BLaER1 (cell line): ENCODE data around the gene FCHO2.

ENCODE experiments used
- H3K27ac ChIP-seq: shearing (Covaris generic); formaldehyde crosslinking; 2 replicates; pipeline ENCODE4 v1.8.1; 2022
- H3K27me3 ChIP-seq: shearing (Covaris generic); formaldehyde crosslinking; 2 replicates; pipeline ENCODE4 v1.8.1; 2022
- H3K36me3 ChIP-seq: shearing (Covaris generic); formaldehyde crosslinking; 2 replicates; pipeline ENCODE4 v1.8.1; 2022
- H3K4me1 ChIP-seq: shearing (Covaris generic); formaldehyde crosslinking; 2 replicates; pipeline ENCODE4 v1.8.1; 2022
- H3K4me2 ChIP-seq: shearing (Covaris generic); formaldehyde crosslinking; 2 replicates; pipeline ENCODE4 v1.8.1; 2022
- H3K4me3 ChIP-seq: shearing (Covaris generic); formaldehyde crosslinking; 2 replicates; pipeline ENCODE4 v1.8.1; 2022
- H3K9ac ChIP-seq: shearing (Covaris generic); formaldehyde crosslinking; 2 replicates; pipeline ENCODE4 v1.8.1; 2022
- H3K9me3 ChIP-seq: shearing (Covaris generic); formaldehyde crosslinking; 2 replicates; pipeline ENCODE4 v1.8.1; 2022
- H4K20me1 ChIP-seq: shearing (Covaris generic); formaldehyde crosslinking; 2 replicates; pipeline ENCODE4 v1.8.1; 2022
- Cebpa-rat ChIP-seq: shearing (Covaris generic); IDR thresholded peaks from 2 replicates; pipeline ENCODE4 v1.8.1; 2022

FCHO2 gene

DNA sequence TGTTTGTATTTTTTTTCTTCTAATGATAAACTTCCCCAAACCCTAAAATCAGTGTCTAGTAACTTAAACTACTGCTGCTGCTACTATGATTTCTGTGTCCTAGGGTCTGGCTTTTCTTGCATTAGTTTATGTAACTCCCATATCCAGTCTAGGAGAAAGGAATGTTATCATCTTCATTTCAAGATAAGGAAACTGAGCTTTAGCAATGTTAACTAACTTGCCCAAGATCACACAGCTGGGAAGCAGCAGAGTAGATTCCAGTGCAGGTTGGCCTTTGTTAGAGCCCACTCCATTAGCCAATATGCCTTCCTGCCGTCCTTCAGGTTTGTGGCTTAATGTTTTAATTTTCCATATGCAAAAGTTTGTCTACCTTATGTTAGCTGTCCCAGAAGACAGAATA is 175.0 kb downstream of the FCHO2 start:
- H3K9ac ChIP-seq, result no peak overlapping the region
- H3K27ac ChIP-seq, result no peak overlapping the region
- no peaks in the 10 kb centered on the region for H3K4me1 ChIP-seq
- no peak overlapping the region for H3K4me3 ChIP-seq
- no peaks in the 10 kb centered on the region for H4K20me1 ChIP-seq
- no peak overlapping the region for H3K4me2 ChIP-seq
- H3K9me3 ChIP-seq, result no peaks in the 10 kb centered on the region
- H3K27me3 ChIP-seq, result no peaks in the 10 kb centered on the region
- TF ChIP-seq Cebpa-rat, result no peak
- H3K36me3 ChIP-seq, result no peaks in the 10 kb centered on the region

DNA sequence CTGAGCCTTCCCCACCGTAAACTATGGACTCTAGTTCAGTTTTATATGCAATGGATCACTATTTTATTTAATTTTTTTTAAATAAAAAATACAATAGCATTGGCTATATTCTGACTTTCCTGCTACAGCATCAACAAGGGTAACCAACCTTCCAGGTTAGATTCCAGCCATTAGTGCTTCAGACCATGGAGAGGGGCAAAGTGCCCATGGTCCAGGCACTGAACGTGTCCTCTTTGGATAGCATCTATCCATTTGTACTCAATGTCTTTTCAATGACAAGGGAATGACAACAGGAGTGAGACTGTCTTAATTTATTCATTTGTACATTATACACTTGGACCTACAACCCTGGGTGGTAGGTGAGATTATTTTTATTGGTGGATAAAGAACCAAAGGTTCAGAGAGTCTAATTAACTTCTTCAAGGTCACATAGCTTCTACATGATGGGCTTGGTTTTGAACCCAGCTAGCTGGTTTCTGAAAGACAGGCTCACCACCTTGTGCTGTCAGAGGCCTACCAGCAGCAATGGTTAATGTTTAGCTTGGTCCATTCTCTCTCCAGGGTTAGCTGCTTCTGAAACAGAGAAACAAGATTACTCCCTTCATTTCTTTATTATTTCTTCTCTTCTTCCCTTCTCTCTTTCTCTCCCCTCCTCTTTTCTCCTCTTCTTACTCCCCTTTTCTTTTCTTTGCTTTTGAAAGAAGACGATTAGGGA is 176.0 kb downstream of the FCHO2 start:
- Histone ChIP-seq H3K4me3 (no peak overlapping the region), H3K36me3 (no peaks in the 10 kb centered on the region), H3K4me1 (no peaks in the 10 kb centered on the region), H3K27me3 (no peaks in the 10 kb centered on the region), H3K9ac (no peak overlapping the region), H3K4me2 (no peak overlapping the region), H4K20me1 (no peaks in the 10 kb centered on the region), H3K27ac (no peak overlapping the region), H3K9me3 (no peaks in the 10 kb centered on the region)
- TF ChIP-seq Cebpa-rat, result no peak

DNA sequence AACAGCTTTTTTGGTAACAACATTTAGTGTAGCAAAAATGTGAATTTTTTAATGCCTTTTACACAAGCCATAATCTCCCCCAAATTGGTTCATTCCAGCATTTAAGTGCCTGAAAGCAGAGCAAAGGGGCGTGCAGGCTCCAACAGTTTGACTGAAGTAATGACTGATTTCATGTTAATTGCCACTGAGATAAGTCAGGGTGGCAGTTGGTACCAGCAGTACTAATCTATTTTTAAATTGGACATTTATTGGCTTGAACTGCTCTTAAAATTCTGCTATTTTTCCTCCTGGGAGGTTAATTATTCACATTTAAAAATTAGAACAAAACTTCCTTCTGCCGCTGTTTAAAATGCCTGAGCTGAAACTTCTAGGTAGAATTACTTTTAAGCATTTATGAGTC is 176.9 kb downstream of the FCHO2 start:
- H3K4me2 ChIP-seq, result no peak overlapping the region
- no peaks in the 10 kb centered on the region for H4K20me1 ChIP-seq
- no peak overlapping the region for H3K27ac ChIP-seq
- no peak overlapping the region for H3K4me3 ChIP-seq
- no peaks in the 10 kb centered on the region for H3K9me3 ChIP-seq
- no peak overlapping the region for H3K9ac ChIP-seq
- no peaks in the 10 kb centered on the region for H3K27me3 ChIP-seq
- no peak for TF ChIP-seq Cebpa-rat
- no peaks in the 10 kb centered on the region for H3K36me3 ChIP-seq
- no peaks in the 10 kb centered on the region for H3K4me1 ChIP-seq

GRCh38 chr5:73135021-73135420 is 179.2 kb downstream of the FCHO2 start:
- no peak overlapping the region for H3K9ac ChIP-seq
- no peak overlapping the region for H3K4me3 ChIP-seq
- H3K27ac ChIP-seq, result no peak overlapping the region
- H4K20me1 ChIP-seq, result no peaks in the 10 kb centered on the region
- H3K36me3 ChIP-seq, result no peaks in the 10 kb centered on the region
- no peaks in the 10 kb centered on the region for H3K27me3 ChIP-seq
- TF ChIP-seq Cebpa-rat, result no peak
- no peaks in the 10 kb centered on the region for H3K9me3 ChIP-seq
- H3K4me1 ChIP-seq, result no peaks in the 10 kb centered on the region
- no peak overlapping the region for H3K4me2 ChIP-seq

- no peaks in the 10 kb centered on the region for H3K27me3 ChIP-seq
- no peak for TF ChIP-seq Cebpa-rat
- no peaks in the 10 kb centered on the region for H3K4me1 ChIP-seq
- H4K20me1 ChIP-seq, result no peaks in the 10 kb centered on the region
- H3K4me2 ChIP-seq, result no peak overlapping the region
- no peak overlapping the region for H3K9ac ChIP-seq
- H3K27ac ChIP-seq, result no peak overlapping the region
- no peak overlapping the region for H3K4me3 ChIP-seq
- no peaks in the 10 kb centered on the region for H3K9me3 ChIP-seq
- no peaks in the 10 kb centered on the region for H3K36me3 ChIP-seq
Observed at GRCh38 chr5:73135429-73136054, 179.7 kb downstream of the FCHO2 start.

- H3K9me3 ChIP-seq, result no peaks in the 10 kb centered on the region
- no peaks in the 10 kb centered on the region for H3K36me3 ChIP-seq
- H3K4me3 ChIP-seq, result no peak overlapping the region
- H3K27me3 ChIP-seq, result no peaks in the 10 kb centered on the region
- H3K27ac ChIP-seq, result no peak overlapping the region
- no peak for TF ChIP-seq Cebpa-rat
- no peak overlapping the region for H3K9ac ChIP-seq
- H4K20me1 ChIP-seq, result no peaks in the 10 kb centered on the region
- H3K4me1 ChIP-seq, result no peaks in the 10 kb centered on the region
- no peak overlapping the region for H3K4me2 ChIP-seq
Observed at GRCh38 chr5:73136055-73136562, 180.3 kb downstream of the FCHO2 start.

DNA sequence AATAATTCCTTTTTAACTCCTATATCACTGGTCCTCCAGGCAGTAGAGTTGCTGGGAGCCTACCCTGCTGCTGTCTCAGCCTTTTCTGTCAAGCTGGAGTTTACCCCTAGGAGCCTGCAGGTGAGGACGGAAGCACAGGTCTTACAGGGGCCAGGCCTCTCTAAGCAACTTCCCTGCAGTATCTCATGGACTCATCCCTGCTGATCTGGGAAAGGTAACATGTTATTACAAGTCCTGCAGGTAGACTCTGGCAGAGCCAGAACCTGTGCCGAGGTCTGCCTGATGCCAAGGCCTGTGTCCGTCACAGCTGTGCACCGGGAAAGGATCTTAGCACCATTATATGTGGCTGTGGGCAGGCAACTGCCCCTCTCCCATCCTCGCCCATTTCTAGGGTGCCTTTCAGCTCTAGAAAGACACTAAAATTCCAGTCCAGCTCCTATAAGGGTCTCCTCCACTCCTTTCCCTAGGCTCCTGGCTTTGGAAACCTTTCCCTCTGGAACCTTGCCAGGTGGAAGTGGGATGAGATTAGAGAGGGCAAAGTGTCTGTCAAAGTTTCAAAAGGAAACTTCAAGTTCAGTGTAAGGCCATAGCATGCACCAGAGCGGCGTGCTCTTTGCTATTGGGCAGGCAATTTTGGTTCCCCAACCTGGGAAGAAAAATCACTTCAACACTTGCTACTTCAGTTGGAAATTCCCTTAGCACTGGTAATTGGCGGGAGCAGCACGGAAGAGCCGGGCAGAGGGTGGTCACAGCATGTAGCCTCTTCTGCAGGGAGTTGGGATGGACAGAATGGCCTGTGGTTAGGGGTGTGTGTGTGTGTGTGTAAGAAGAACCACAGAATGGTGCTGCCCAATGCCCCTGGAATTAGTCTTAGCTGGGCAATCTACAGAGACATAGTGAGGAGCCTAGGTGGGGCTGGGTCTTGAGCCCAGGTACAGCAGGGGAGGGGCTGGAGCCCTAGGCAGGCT is 182.0 kb downstream of the FCHO2 start:
- Histone ChIP-seq H3K9ac (no peak overlapping the region), H3K27ac (no peak overlapping the region), H3K4me2 (no peak overlapping the region), H3K4me1 (no peaks in the 10 kb centered on the region), H4K20me1 (no peaks in the 10 kb centered on the region), H3K4me3 (no peak overlapping the region), H3K36me3 (no peaks in the 10 kb centered on the region), H3K27me3 (no peaks in the 10 kb centered on the region), H3K9me3 (no peaks in the 10 kb centered on the region)
- no peak for TF ChIP-seq Cebpa-rat

DNA sequence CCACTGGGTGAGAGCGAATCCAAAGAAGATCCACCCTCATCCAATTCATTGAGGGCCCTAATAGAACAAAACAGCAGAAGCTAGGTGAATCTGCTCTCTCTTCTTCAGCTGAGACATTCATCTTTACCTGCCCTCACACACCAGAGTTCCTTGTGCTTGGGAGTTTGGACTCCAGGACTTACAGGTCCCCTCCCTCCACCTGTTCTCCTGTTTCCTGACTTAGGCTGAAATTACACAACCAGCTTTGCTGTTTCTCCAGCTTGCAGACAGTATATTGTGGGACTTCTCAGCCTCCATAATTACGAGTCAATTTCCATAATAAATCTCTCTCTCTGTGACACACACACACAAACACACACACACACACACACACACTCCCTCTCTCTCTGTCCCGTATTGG is 183.6 kb downstream of the FCHO2 start:
- H3K9ac ChIP-seq, result no peak overlapping the region
- no peaks in the 10 kb centered on the region for H4K20me1 ChIP-seq
- H3K27me3 ChIP-seq, result no peaks in the 10 kb centered on the region
- no peaks in the 10 kb centered on the region for H3K9me3 ChIP-seq
- no peak overlapping the region for H3K27ac ChIP-seq
- no peaks in the 10 kb centered on the region for H3K36me3 ChIP-seq
- H3K4me1 ChIP-seq, result no peaks in the 10 kb centered on the region
- no peak overlapping the region for H3K4me2 ChIP-seq
- H3K4me3 ChIP-seq, result no peak overlapping the region
- TF ChIP-seq Cebpa-rat, result no peak
